Measurements from ENCODE around the gene MAP2. TPM values are rescaled to one million over a fixed set of nuclear protein-coding genes. Genes with fewer than 3 reads are reported as not detected.

The MAP2 gene
- total RNA-seq, 2 experiments from 2014 or later, result 0.10 TPM; not detected in 1

DNA sequence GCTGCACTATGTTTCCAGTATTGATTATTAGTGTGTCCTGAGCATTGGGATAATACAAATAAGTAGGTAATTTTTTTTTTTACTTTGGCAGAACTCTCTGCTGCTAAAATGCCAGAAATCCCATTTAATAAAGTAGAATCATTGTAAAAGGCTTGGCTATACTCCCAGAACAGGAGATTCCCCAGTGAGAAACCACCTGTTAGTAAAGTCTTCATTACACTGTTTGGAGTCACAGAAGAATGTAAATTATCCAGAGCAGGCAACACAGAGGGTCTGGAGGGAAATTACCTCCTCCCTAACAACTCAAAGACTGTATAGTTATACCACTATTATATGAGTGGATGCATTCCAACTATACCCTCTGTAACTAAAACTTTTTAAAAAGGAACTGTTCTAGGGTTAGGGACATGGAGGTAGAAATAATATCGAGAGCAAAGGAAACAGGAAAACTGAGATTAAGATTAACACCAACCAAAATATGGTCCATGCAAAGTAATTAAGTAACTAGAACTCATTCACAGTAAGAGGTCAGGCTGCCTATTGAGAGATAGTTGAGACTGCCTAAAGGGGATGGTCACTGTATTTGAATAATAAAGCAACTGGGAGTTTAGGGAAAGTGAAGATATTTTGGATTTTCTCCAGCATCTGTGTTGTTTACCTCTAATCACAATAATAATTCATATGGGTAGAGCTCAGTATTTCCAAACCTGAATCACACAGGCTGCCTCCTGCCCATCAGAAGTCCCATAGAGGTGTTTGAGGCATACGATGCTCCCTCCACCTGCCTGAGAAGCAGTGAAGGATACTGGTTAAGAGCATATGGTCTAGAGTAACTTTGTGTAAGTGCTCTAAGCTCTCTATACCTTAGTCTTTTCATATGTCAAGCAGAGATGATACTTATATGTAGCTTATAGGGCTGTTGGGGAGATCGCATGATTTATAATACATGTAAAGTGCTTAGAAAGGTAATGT, 34.4 kb downstream of the MAP2 start:
- no peak overlapping the region for H2AFZ ChIP-seq (ENCODE audit: low read length)
- TF ChIP-seq, protein P1, sequence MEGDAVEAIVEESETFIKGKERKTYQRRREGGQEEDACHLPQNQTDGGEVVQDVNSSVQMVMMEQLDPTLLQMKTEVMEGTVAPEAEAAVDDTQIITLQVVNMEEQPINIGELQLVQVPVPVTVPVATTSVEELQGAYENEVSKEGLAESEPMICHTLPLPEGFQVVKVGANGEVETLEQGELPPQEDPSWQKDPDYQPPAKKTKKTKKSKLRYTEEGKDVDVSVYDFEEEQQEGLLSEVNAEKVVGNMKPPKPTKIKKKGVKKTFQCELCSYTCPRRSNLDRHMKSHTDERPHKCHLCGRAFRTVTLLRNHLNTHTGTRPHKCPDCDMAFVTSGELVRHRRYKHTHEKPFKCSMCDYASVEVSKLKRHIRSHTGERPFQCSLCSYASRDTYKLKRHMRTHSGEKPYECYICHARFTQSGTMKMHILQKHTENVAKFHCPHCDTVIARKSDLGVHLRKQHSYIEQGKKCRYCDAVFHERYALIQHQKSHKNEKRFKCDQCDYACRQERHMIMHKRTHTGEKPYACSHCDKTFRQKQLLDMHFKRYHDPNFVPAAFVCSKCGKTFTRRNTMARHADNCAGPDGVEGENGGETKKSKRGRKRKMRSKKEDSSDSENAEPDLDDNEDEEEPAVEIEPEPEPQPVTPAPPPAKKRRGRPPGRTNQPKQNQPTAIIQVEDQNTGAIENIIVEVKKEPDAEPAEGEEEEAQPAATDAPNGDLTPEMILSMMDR (conservative IDR thresholded peaks at IDR 0.05; ENCODE audit: low read length), result no peak
- no peak for TF ChIP-seq EZH2phosphoT487 (IDR thresholded peaks at IDR 0.05; ENCODE audit: borderline replicate concordance, low read depth, low read length)
- no peak overlapping the region for H3K27ac ChIP-seq (ENCODE audit: low read depth, low read length, poor library complexity, severe bottlenecking)
- POLR2A ChIA-PET, result interaction anchor here (0.5 kb wide), 1 partner anchor 278 kb away, joined by 3 read pairs; no protein-coding TSS in a partner anchor
- no TSS peak for BruUV-seq (replicated peaks)
- no peaks in the 10 kb centered on the region for H3K79me2 ChIP-seq (ENCODE audit: insufficient read depth, low read depth, low read length)
- DNase-seq (ENCODE audit: low spot score), result no peak
- H4K20me1 ChIP-seq (ENCODE audit: insufficient read depth, low read length), result no peaks in the 10 kb centered on the region
- H3K4me2 ChIP-seq (ENCODE audit: low read length), result no peak overlapping the region
- intact Hi-C loops (cut with micrococcal nuclease; ENCODE audit: unreplicated experiment), result no loop called here
- CTCF ChIA-PET (ENCODE audit: unreplicated experiment), result no interaction called here
- H3K4me1 ChIP-seq (ENCODE audit: insufficient read depth, low read length, poor library complexity, severe bottlenecking), result no peaks in the 10 kb centered on the region
- no peaks in the 10 kb centered on the region for H3K9me3 ChIP-seq (ENCODE audit: low read length)
- H3K9me2 ChIP-seq (ENCODE audit: insufficient read depth, low read length), result no peaks in the 10 kb centered on the region
- H3K4me3 ChIP-seq (ENCODE audit: low read depth, low read length, poor library complexity, severe bottlenecking), result no peak overlapping the region
- no peaks in the 10 kb centered on the region for H3K36me3 ChIP-seq (ENCODE audit: insufficient read depth, low read length)

DNA sequence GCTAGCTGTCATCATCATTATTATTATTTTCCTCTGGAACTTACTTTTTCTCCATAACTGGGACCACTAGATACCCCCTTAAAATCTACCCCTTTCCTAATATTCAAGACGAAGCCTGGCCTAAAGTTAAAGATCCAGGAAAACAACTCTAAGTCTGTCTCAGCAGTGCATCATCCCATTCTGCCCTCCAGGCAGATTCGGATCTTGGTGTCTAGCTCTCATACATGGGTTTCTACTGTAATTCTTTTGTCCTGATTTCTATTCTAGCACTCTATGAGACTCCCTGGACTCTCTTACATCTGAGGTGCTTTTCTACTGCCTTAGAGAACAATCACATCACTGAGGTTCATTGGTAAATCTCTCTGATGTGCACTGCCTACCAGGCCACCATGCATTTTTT, 35.5 kb downstream of the MAP2 start:
- Histone ChIP-seq H3K4me3 (ENCODE audit: low read depth, low read length, poor library complexity, severe bottlenecking) (no peak overlapping the region), H3K79me2 (ENCODE audit: insufficient read depth, low read depth, low read length) (no peaks in the 10 kb centered on the region), H3K4me2 (ENCODE audit: low read length) (no peak overlapping the region), H3K9me3 (ENCODE audit: low read length) (no peaks in the 10 kb centered on the region), H3K27ac (ENCODE audit: low read depth, low read length, poor library complexity, severe bottlenecking) (no peak overlapping the region), H3K9me2 (ENCODE audit: insufficient read depth, low read length) (no peaks in the 10 kb centered on the region), H3K4me1 (ENCODE audit: insufficient read depth, low read length, poor library complexity, severe bottlenecking) (no peaks in the 10 kb centered on the region), H2AFZ (ENCODE audit: low read length) (no peak overlapping the region), H4K20me1 (ENCODE audit: insufficient read depth, low read length) (no peaks in the 10 kb centered on the region), H3K36me3 (ENCODE audit: insufficient read depth, low read length) (no peaks in the 10 kb centered on the region)
- intact Hi-C loops (cut with micrococcal nuclease; ENCODE audit: unreplicated experiment), result no loop called here
- TF ChIP-seq EZH2phosphoT487 (IDR thresholded peaks at IDR 0.05; ENCODE audit: borderline replicate concordance, low read depth, low read length), result no peak
- TF ChIP-seq, protein P1 (conservative IDR thresholded peaks at IDR 0.05; ENCODE audit: low read length), result no peak
- ChIA-PET CTCF (ENCODE audit: unreplicated experiment) (no interaction called here), POLR2A (no interaction called here)
- no peak for DNase-seq (ENCODE audit: low spot score)
- no TSS peak for BruUV-seq (replicated peaks)

Measured in OCI-LY7 (cell line).